Esophagus muscularis mucosa (tissue), 4 donors: Measurements from ENCODE around the gene LCOR. TPM values are rescaled to one million over a fixed set of nuclear protein-coding genes. Genes with fewer than 3 reads are reported as not detected.

Source experiments
- DNase-seq: peaks from one replicate; pipeline ENCODE4 v3.0.0-alpha.2; 2017; ENCODE audit errors: extremely low spot score
- H3K27ac ChIP-seq, 4 donors: fragments of 200-600 bp; sonication (generic); replicated peaks in 1 of 4; 1 replicate in 3 of 4; 2 replicates in 1 of 4; pipeline ENCODE4 v1.5.1; 2016 to 2019; ENCODE audit warnings: mild to moderate bottlenecking in 1 of 4
- H3K27me3 ChIP-seq, 4 donors: fragments of 200-600 bp; sonication (generic); one replicate each; pipeline versions ENCODE4 v1.5.1 to v1.6.0; 2016 to 2019
- H3K36me3 ChIP-seq, 4 donors: fragments of 200-600 bp; sonication (generic); one replicate each; pipeline ENCODE4 v1.5.1; 2016 to 2019
- H3K4me1 ChIP-seq, 4 donors: fragments of 200-600 bp; sonication (generic); one replicate each; pipeline ENCODE4 v1.5.1; 2016 to 2019
- H3K4me3 ChIP-seq, 4 donors: fragments of 200-600 bp; sonication (generic); 1 replicate in 2 of 4; 2 replicates in 2 of 4; pipeline ENCODE4 v1.5.1; 2016 to 2019; ENCODE audit warnings: mild to moderate bottlenecking in 4 of 4, moderate library complexity in 1 of 4
- H3K9me3 ChIP-seq, 4 donors: fragments of 200-600 bp; sonication (generic); 1 replicate in 3 of 4; 2 replicates in 1 of 4; pipeline ENCODE4 v1.5.1; 2016 to 2019
- CTCF ChIP-seq, 3 experiments: fragments of 200-600 bp in 2 of 3; fragments of 450-650 bp in 1 of 3; sonication (generic) in 2 of 3; IDR thresholded peaks; one replicate each; pipeline ENCODE4 v1.5.1; 2017 to 2019; ENCODE audit warnings: antibody characterized with exemption in 3 of 3, mild to moderate bottlenecking in 2 of 3, moderate library complexity in 1 of 3
- EP300 ChIP-seq: sonication (generic); formaldehyde crosslinking; IDR thresholded peaks from one replicate; pipeline ENCODE4 v1.6.1; 2017; ENCODE audit warnings: antibody characterized with exemption
- POLR2A ChIP-seq: fragments of 450-650 bp; IDR thresholded peaks from one replicate; pipeline ENCODE4 v1.6.1; 2017; ENCODE audit warnings: antibody characterized with exemption, moderate library complexity, mild to moderate bottlenecking, low read depth
- POLR2AphosphoS5 ChIP-seq, 2 donors: sonication (generic); formaldehyde crosslinking; IDR thresholded peaks; one replicate each; pipeline ENCODE4 v1.6.1; 2017; ENCODE audit warnings: antibody characterized with exemption in 2 of 2
- WGBS: methylation state at CpG from one replicate; pipeline ENCODE4 v1.1.5; 2018; 5-methylcytosine and 5-hydroxymethylcytosine counted together
- intact Hi-C: fragments of 100-400 bp; cut with DNase I; formaldehyde crosslinking; loops from one replicate; pipeline ENCODE4 v1.15.1; 2023
- total RNA-seq, 4 donors: library from RNA; depleted of rRNA; stranded (reverse); fragments of >200 nt; gene quantifications; one replicate each; pipeline versions ENCODE4 v1.1.0 to v1.2.1, GENCODE V29; 2016

LCOR gene
- total RNA-seq, 4 donors from 2014 or later: 23.1 to 43.2 (median 29.4) TPM

DNA sequence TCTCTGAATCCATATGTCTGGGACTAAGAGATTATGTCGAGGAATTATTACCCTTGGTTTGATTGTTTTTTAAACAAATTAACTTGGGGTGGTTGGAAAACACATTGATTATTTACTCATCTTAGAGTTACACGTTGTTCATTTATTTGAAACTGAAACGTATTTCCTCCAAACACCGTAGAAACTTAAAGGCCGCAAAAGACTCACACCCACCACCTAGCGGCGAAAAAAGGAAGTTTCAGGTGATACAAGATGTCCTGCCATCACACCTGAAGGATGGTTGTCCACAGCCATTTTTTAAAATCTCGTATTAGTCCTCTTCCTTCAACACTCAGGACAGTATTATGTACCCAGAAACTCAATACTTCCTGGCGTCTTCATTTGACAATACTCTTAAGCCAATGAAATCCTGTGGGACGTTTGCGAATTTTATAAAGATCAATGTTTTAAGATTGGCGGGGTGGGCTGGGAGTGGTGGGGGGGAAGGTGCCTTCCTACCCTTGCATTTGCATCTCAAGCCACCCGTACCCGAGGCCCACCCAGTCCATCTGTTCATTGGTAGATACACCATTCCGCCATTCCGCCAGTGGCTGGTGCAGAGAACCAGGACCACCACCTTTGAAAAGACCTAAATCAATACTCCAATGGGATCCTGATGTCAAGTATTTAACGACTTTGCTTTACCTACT, 1.4 kb upstream of the LCOR start:
- intact Hi-C loops: loop anchor here (2.0 to 10.0 kb wide), 4 partner anchors 66 to 453 kb away; partner anchors contain the start of gene TM9SF3
- H3K27ac ChIP-seq: peak overlapping the region; percentile 94 to 98 (median 96)
- peak overlapping the region in 1 of 4 donors; percentile 100 for H3K4me3 ChIP-seq
- no peak for DNase-seq
- no peaks in the 10 kb centered on the region for H3K27me3 ChIP-seq
- 40% methylated on average over 17 of the region's 17 CpGs for WGBS
- no peak for TF ChIP-seq POLR2A
- TF ChIP-seq EP300: no peak
- peak; percentile 84 to 87 (median 87) for TF ChIP-seq CTCF (IDR thresholded peaks at IDR 0.05)
- TF ChIP-seq POLR2AphosphoS5 (IDR thresholded peaks at IDR 0.05): no peak
- no peaks in the 10 kb centered on the region for H3K9me3 ChIP-seq
- H3K4me1 ChIP-seq: peaks cover 23 to 37% (median 35%) of the 10 kb centered on the region in 4 donors
- H3K36me3 ChIP-seq: no peaks in the 10 kb centered on the region

- Histone ChIP-seq H3K36me3 (no peaks in the 10 kb centered on the region), H3K27me3 (no peaks in the 10 kb centered on the region), H3K4me3 (peak overlapping the region; percentile 82 to 100 (median 92)), H3K4me1 (peaks cover 30 to 44% (median 41%) of the 10 kb centered on the region in 4 donors), H3K9me3 (no peaks in the 10 kb centered on the region), H3K27ac (peak overlapping the region; percentile 94 to 98 (median 96))
- intact Hi-C loops: loop anchor here (2.0 to 10.0 kb wide), 4 partner anchors 67 to 454 kb away; partner anchors contain the start of gene TM9SF3
- no peak for DNase-seq
- WGBS: 19% methylated on average over 14 of the region's 14 CpGs
- TF ChIP-seq POLR2A: no peak
- no peak for TF ChIP-seq EP300
- TF ChIP-seq POLR2AphosphoS5 (IDR thresholded peaks at IDR 0.05): no peak
- no peak for TF ChIP-seq CTCF (IDR thresholded peaks at IDR 0.05)
These were observed 765 bp upstream of the LCOR start for GRCh38 chr10:96831200-96831866.

DNA sequence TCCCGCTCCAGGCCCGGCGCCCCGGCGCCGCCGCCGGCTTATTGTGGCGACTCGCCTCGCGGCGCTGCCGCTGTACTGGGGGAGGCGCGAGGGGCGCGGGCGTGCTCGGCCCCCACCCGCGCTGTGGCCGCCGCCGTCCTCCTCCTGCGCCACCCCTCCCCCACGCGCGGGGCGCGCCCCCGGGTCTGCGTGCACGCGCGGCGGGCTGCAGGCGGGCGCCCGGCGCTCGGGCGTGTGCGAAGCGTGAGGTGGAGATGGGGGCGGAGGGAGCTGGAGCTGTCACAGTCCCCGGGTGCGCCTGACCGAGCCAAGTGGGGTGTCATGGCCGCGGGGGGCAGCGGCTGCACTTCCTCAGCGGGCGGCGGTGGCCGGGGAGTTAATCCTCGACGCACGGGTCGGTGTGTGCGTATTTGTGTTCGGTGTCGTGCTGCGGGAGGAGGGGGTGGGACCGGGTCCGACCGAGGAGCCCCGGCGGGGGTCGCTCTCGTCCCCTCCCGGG, 672 bp downstream of the LCOR start:
- WGBS: under 1% methylated on average over 22 of the region's 72 CpGs
- intact Hi-C loops: loop anchor here (5.0 to 10.0 kb wide), 3 partner anchors 192 to 455 kb away; partner anchors contain the start of gene TM9SF3
- Histone ChIP-seq H3K27ac (peak overlapping the region; percentile 94 to 98 (median 96)), H3K27me3 (no peaks in the 10 kb centered on the region), H3K9me3 (no peaks in the 10 kb centered on the region), H3K4me1 (peaks cover 40 to 58% (median 54%) of the 10 kb centered on the region in 4 donors), H3K36me3 (no peaks in the 10 kb centered on the region), H3K4me3 (peak overlapping the region; percentile 82 to 100 (median 92))
- DNase-seq: peak; percentile 93
- TF ChIP-seq CTCF (IDR thresholded peaks at IDR 0.05) (peak in 1 of 3 experiments; percentile 1), EP300 (no peak), POLR2AphosphoS5 (IDR thresholded peaks at IDR 0.05) (peak; percentile 11 to 17), POLR2A (no peak)

GRCh38 chr10:96833220-96834001, 1.3 kb downstream of the LCOR start:
- intact Hi-C loops: loop anchor here (5.0 to 10.0 kb wide), 3 partner anchors 191 to 456 kb away; partner anchors contain the start of gene TM9SF3
- Histone ChIP-seq H3K9me3 (no peaks in the 10 kb centered on the region), H3K4me1 (peaks cover 40 to 63% (median 57%) of the 10 kb centered on the region in 4 donors), H3K36me3 (no peaks in the 10 kb centered on the region), H3K27me3 (no peaks in the 10 kb centered on the region), H3K27ac (peak overlapping the region; percentile 94 to 98 (median 96)), H3K4me3 (peak overlapping the region; percentile 82 to 100 (median 92))
- no peak for TF ChIP-seq CTCF (IDR thresholded peaks at IDR 0.05)
- WGBS: under 1% methylated on average over 38 of the region's 46 CpGs
- DNase-seq: no peak
